HG02588 (cell line): Measurements from ENCODE around the gene HENMT1.

ENCODE experiments used
- ATAC-seq: cut with Tn5 transposase; IDR thresholded peaks from one replicate; pipeline ENCODE4 v1.9.1; 2021; ENCODE audit warnings: mild to moderate bottlenecking, moderate library complexity; ENCODE audit not compliant: unreplicated experiment

The HENMT1 gene

GRCh38 chr1:108634521-108634920 lies 26.4 kb downstream of the HENMT1 start:
- no peak for ATAC-seq

- ATAC-seq: no peak
Observed at GRCh38 chr1:108628665-108629064, 32.2 kb downstream of the HENMT1 start.

- ATAC-seq: no peak
Observed at GRCh38 chr1:108627951-108628350, 32.9 kb downstream of the HENMT1 start.

- ATAC-seq: no peak
Observed at GRCh38 chr1:108627256-108627655, 33.6 kb downstream of the HENMT1 start.

- no peak for ATAC-seq
Observed at GRCh38 chr1:108624069-108624468, 36.8 kb downstream of the HENMT1 start.

GRCh38 chr1:108617724-108618056 lies 43.2 kb downstream of the HENMT1 start:
- no peak for ATAC-seq

GRCh38 chr1:108617008-108617723 lies 43.7 kb downstream of the HENMT1 start:
- no peak for ATAC-seq

- no peak for ATAC-seq
Observed at GRCh38 chr1:108615544-108615943, 45.3 kb downstream of the HENMT1 start.

GRCh38 chr1:108612496-108612895 lies 48.4 kb downstream of the HENMT1 start:
- ATAC-seq: no peak

GRCh38 chr1:108611984-108612383 lies 48.9 kb downstream of the HENMT1 start:
- no peak for ATAC-seq

- ATAC-seq: no peak
Observed at GRCh38 chr1:108610073-108610472, 50.8 kb downstream of the HENMT1 start.

GRCh38 chr1:108609483-108610049 lies 51.3 kb downstream of the HENMT1 start:
- ATAC-seq: no peak

- ATAC-seq: no peak
Observed at GRCh38 chr1:108606478-108606877, 54.4 kb downstream of the HENMT1 start.

- ATAC-seq: no peak
Observed at GRCh38 chr1:108605633-108606032, 55.3 kb downstream of the HENMT1 start.

GRCh38 chr1:108601708-108602410 lies 59.0 kb downstream of the HENMT1 start:
- ATAC-seq: no peak

GRCh38 chr1:108600504-108600903 lies 60.4 kb downstream of the HENMT1 start:
- no peak for ATAC-seq

- no peak for ATAC-seq
Observed at GRCh38 chr1:108598340-108598739, 62.6 kb downstream of the HENMT1 start.
